ENCODE results near the gene IFT25.

Gene IFT25

DNA sequence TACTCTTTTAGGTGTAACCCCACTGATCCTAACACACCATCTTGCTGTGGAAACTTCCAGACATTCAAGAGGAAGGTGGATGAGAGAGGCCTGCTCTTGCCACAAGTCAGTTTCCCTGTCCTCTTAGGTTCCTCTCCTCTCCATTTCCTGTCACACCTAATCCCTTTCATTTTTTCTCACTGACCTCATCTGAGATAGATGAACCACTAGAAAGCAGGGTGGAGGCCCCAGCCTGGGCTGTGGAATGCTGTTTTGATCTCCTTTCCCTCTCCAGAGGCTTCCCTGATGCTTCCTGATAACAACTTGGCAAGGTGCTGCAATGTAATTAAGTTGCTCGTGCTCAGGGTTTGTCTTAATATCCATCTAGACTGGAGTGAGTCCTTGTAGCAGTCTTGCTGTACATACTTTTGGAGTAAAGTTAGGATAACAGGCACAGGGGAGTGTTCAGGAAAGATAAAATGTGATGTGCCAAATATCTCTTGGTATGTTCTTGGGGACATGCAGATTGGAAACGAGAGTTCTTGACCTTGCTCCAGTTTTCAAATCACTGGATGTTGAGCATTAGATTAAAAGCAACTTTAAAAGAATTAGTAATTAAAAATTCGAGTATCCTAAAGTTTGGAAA, 11.8 kb upstream of the IFT25 start:
- TF ChIP-seq EZH2phosphoT487 (IDR thresholded peaks at IDR 0.05; ENCODE audit: borderline replicate concordance): no peak
- TF ChIP-seq, protein P1, sequence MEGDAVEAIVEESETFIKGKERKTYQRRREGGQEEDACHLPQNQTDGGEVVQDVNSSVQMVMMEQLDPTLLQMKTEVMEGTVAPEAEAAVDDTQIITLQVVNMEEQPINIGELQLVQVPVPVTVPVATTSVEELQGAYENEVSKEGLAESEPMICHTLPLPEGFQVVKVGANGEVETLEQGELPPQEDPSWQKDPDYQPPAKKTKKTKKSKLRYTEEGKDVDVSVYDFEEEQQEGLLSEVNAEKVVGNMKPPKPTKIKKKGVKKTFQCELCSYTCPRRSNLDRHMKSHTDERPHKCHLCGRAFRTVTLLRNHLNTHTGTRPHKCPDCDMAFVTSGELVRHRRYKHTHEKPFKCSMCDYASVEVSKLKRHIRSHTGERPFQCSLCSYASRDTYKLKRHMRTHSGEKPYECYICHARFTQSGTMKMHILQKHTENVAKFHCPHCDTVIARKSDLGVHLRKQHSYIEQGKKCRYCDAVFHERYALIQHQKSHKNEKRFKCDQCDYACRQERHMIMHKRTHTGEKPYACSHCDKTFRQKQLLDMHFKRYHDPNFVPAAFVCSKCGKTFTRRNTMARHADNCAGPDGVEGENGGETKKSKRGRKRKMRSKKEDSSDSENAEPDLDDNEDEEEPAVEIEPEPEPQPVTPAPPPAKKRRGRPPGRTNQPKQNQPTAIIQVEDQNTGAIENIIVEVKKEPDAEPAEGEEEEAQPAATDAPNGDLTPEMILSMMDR (conservative IDR thresholded peaks at IDR 0.05; ENCODE audit: low read length): no peak
- Histone ChIP-seq H3K9ac (ENCODE audit: low read depth, low read length, poor library complexity, severe bottlenecking) (peak overlapping the region; percentile 11), H3K4me1 (ENCODE audit: insufficient read depth, low read length, poor library complexity, severe bottlenecking) (peaks cover 23% of the 10 kb centered on the region), H3K9me2 (replicated peaks; ENCODE audit: low read depth, low read length) (no peaks in the 10 kb centered on the region), H3F3A (ENCODE audit: low read depth) (no peaks in the 10 kb centered on the region), H3K4me3 (ENCODE audit: low read length, poor library complexity, severe bottlenecking) (no peak overlapping the region), H3K36me3 (ENCODE audit: insufficient read depth, low read length) (peaks cover 36% of the 10 kb centered on the region; the same call in 1 of the 2 replicates), H3K27me3 (ENCODE audit: insufficient read depth, low read length, poor library complexity, severe bottlenecking) (no peaks in the 10 kb centered on the region), H3K79me2 (ENCODE audit: insufficient read depth, low read length) (peaks cover 6% of the 10 kb centered on the region; the same call in 1 of the 2 replicates), H3K4me2 (ENCODE audit: low read depth, low read length, poor library complexity, severe bottlenecking) (peak overlapping the region; percentile 38), H3K9me3 (ENCODE audit: insufficient read depth, low read depth, low read length) (no peaks in the 10 kb centered on the region), H2AFZ (ENCODE audit: low read length) (no peak overlapping the region), H4K20me1 (ENCODE audit: insufficient read depth, low read length, poor library complexity, severe bottlenecking) (no peaks in the 10 kb centered on the region)

DNA sequence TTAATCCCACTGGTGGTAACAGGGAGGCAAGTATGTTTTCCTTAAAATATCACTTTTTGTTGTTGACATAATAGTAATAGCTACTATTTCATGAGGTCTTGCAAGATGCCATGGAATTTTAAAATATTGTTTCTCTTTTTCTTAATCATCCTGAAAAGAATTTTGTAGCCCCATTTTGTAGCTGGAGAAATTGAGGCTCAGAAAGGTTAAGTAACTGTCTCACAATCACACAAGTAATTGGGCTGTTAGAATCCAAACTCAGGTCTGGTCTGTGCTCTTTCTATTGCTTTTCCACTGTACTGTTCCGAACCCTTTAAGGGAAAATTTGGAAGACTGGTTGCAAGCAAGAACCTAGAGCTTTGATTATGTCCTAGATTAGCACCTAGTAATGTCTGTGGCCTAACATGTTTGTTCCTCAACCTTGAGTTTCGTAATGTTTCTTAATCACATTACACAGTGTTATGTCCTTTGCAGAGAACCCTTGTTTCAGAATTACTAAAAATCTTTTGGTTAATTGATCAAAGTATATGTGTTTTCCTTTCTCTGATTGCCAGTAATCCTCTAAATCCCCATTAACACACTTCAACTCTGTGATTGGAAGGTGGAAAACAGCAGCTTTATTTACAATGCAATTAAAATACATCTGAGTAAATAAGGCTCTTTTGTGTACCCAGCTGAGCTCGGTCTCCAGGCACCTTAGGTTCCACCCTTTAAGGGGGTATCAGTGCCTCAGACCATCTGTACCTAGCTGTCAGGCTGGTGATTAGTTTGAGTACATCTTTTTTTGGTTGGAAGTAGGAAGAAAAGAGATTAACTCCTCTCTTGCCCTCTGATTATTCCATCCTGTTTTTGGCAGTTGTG, 11.0 kb upstream of the IFT25 start:
- no peaks in the 10 kb centered on the region for H3K9me3 ChIP-seq (ENCODE audit: insufficient read depth, low read depth, low read length)
- H3K4me2 ChIP-seq (ENCODE audit: low read depth, low read length, poor library complexity, severe bottlenecking): peak overlapping the region; percentile 38
- peak overlapping the region; percentile 11 for H3K9ac ChIP-seq (ENCODE audit: low read depth, low read length, poor library complexity, severe bottlenecking)
- H2AFZ ChIP-seq (ENCODE audit: low read length): no peak overlapping the region
- H4K20me1 ChIP-seq (ENCODE audit: insufficient read depth, low read length, poor library complexity, severe bottlenecking): no peaks in the 10 kb centered on the region
- peaks cover 25% of the 10 kb centered on the region for H3K4me1 ChIP-seq (ENCODE audit: insufficient read depth, low read length, poor library complexity, severe bottlenecking)
- no peaks in the 10 kb centered on the region for H3K27me3 ChIP-seq (ENCODE audit: insufficient read depth, low read length, poor library complexity, severe bottlenecking)
- TF ChIP-seq, protein P1 (conservative IDR thresholded peaks at IDR 0.05; ENCODE audit: low read length): no peak
- no peak for TF ChIP-seq EZH2phosphoT487 (IDR thresholded peaks at IDR 0.05; ENCODE audit: borderline replicate concordance)
- peaks cover 12% of the 10 kb centered on the region; the same call in 1 of the 2 replicates for H3K79me2 ChIP-seq (ENCODE audit: insufficient read depth, low read length)
- H3K4me3 ChIP-seq (ENCODE audit: low read length, poor library complexity, severe bottlenecking): no peak overlapping the region
- H3F3A ChIP-seq (ENCODE audit: low read depth): no peaks in the 10 kb centered on the region
- peaks cover 34% of the 10 kb centered on the region; the same call in 1 of the 2 replicates for H3K36me3 ChIP-seq (ENCODE audit: insufficient read depth, low read length)
- H3K9me2 ChIP-seq (replicated peaks; ENCODE audit: low read depth, low read length): no peaks in the 10 kb centered on the region

DNA sequence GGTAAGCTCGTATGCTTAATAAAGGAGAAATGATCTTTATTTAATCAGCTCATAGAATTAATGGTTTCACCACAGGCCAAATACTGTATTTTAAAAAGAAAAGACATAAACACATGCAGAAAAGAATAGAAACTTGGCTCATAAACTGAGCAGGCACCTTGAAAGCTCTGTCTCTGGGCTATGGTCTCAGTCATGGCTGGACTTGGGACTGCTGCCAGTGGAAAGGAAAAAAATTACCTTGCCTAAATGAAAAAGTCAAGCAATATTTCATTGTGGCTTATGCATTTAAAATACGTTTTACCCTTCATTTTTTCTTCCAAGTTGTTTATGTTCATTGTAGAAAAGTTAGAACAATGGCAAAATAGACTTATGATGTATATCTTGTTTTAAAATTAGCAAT, 8.6 kb upstream of the IFT25 start:
- Histone ChIP-seq H3K79me2 (ENCODE audit: insufficient read depth, low read length) (peaks cover 25% of the 10 kb centered on the region; the same call in 1 of the 2 replicates), H4K20me1 (ENCODE audit: insufficient read depth, low read length, poor library complexity, severe bottlenecking) (no peaks in the 10 kb centered on the region), H3K9me3 (ENCODE audit: insufficient read depth, low read depth, low read length) (no peaks in the 10 kb centered on the region), H3F3A (ENCODE audit: low read depth) (no peaks in the 10 kb centered on the region), H3K36me3 (ENCODE audit: insufficient read depth, low read length) (peaks cover 19% of the 10 kb centered on the region; the same call in 1 of the 2 replicates), H3K4me3 (ENCODE audit: low read length, poor library complexity, severe bottlenecking) (peak overlapping the region; percentile 27), H3K9ac (ENCODE audit: low read depth, low read length, poor library complexity, severe bottlenecking) (peak overlapping the region; percentile 48), H3K4me2 (ENCODE audit: low read depth, low read length, poor library complexity, severe bottlenecking) (peak overlapping the region; percentile 26), H3K9me2 (replicated peaks; ENCODE audit: low read depth, low read length) (no peaks in the 10 kb centered on the region), H3K27me3 (ENCODE audit: insufficient read depth, low read length, poor library complexity, severe bottlenecking) (no peaks in the 10 kb centered on the region), H3K4me1 (ENCODE audit: insufficient read depth, low read length, poor library complexity, severe bottlenecking) (peaks cover 31% of the 10 kb centered on the region), H2AFZ (ENCODE audit: low read length) (no peak overlapping the region)
- no peak for TF ChIP-seq EZH2phosphoT487 (IDR thresholded peaks at IDR 0.05; ENCODE audit: borderline replicate concordance)
- TF ChIP-seq, protein P1 (conservative IDR thresholded peaks at IDR 0.05; ENCODE audit: low read length): no peak
